Retina (tissue), 1 donor: Measurements from ENCODE around the gene ST13.
"Not testable (repeated sequence)": the region's sequence is repeated elsewhere in the genome, so short reads cannot be mapped to it uniquely, and the experiment has no call there.

ENCODE experiments used
- DNase-seq: peaks from one replicate; pipeline ENCODE4 v3.0.0-alpha.2; 2016

Gene ST13

DNA sequence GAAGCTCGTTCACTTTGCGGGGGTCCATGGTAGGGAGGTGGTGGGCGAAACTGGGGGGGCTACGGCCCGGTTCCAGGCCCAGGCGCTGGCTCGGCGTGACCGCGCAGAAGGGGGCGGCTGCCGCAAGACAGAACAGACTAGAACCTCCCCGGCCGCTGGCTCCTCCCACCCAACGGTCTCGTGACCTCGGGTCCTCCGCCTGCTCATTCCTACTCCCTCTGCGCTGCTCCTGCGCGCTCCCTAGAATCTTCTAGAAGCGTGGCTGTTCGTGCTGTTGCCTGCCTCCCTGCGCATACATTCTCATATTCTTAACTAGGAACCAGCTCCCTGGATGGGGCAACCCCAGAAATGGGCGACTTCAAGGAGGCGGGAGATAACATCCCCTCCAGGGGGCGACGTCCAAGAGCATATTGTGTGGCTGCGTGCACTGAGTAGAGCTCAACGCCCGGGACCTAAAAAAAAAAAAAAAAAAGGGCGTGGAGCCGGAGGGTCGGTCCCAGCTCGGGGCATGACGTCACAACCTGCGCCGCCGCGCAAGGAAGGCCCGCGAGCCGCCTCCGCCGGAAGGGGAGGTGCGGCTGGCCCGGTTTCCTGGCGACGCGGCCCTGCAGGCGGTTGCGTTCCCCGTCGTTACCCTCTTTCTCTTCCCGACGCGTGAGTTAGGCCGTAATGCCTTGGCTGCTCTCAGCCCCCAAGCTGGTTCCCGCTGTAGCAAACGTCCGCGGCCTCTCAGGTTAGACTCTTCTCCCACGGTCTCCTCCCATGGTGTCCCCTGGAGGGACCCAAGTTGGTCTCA lies at the start of gene ST13, which contains the start of gene XPNPEP3:
TSS of gene ST13 (minus strand) at position 127 of the 796 bp plus-strand sequence. CDS start at position 28, 99 bp downstream.
TSS of gene XPNPEP3 (plus strand) at position 636 of the 796 bp plus-strand sequence. CDS start at position 670, 34 bp downstream.
- DNase-seq = peak; percentile 100

DNA sequence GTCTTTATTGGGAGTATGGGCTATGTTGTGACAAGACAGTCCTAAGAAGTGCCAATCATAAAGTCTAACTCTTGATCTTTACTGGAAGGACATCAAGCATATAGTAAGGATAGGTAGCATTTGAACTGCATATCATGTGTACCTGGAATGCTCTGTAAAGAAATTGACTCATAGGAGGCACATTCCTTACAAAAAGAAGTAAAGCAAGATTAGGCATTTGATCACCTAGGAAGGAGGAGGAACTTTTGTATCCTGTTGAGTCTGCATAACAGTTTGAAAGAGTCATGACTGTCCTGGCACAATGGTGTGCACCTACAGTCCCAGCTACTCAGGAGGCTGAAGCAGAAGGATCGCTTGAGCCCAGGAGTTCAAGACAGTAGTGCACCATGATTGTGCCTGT lies 47.7 kb upstream of the ST13 start:
- no peak for DNase-seq

- peak; percentile 19 for DNase-seq
Measured at GRCh38 chr22:40898850-40899357, 42.5 kb upstream of the ST13 start.

GRCh38 chr22:40894417-40894816 lies 38.0 kb upstream of the ST13 start:
- DNase-seq = no peak

GRCh38 chr22:40890881-40891280 lies 34.4 kb upstream of the ST13 start:
- no peak for DNase-seq

- no peak for DNase-seq
Measured at GRCh38 chr22:40889116-40889515, 32.7 kb upstream of the ST13 start.

DNA sequence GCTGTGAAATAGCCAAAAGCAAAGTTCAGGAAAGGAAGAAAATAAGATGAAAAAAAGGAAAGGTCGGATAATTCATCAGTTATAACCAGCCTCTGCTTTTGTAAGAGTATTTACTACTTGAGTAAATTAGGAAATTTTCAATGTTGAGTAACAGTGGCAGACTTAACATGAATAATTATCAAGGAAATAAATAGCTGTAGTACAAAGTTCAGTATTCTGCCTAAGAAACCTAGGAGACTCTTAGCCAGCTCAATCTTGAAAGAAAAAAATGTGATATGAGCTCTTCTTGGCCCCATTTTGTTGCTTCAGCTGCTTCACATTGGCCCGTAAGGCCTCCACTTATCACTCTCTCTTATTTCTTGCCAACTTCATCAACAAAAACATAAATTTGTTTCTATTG lies 22.5 kb upstream of the ST13 start:
- no peak for DNase-seq

DNA sequence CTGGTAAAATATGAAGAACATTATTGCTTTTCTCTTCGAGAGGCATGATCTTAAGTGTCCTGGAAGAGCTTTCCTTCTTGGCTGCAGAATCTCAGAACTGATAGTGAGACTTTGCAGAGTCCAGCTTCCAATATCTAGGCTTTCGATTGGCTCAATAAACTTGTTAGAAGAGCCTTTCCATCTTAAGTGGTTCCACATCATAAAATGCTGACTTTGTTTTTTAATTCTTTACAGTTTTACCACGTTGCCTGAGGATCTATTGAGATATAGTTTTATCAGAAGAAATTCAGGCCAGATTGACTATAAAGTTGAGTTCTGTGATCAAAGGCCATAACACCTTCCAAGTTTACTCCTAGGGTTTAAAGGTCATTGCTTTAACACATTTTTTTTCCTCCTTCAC lies 21.0 kb upstream of the ST13 start:
- no peak for DNase-seq

- no peak for DNase-seq
Measured at GRCh38 chr22:40876907-40877306, 20.5 kb upstream of the ST13 start.

- DNase-seq = no peak
Measured at GRCh38 chr22:40875111-40875510, 18.7 kb upstream of the ST13 start.

DNA sequence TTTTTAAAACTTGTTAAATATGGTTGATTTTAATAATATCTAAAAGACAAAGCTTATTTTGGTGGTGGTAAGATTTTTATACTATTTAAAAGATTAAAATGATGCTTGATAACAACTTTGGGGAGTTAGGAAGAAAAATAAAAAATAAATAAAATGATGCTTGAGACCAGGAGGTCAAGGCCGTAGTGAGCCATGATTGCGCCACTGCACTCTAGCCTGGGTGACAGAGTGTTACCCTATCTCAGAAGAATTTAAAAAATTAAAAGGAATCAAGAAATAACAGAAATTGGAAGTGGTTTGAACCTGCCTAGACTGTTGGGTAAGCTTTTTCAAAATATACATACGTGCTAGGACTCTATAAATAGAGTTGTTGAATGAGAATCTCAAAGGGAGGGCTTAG lies 17.6 kb upstream of the ST13 start:
- DNase-seq = no peak

GRCh38 chr22:40868379-40868778 lies 11.9 kb upstream of the ST13 start:
- not testable (repeated sequence) for DNase-seq

- no peak for DNase-seq
Measured at GRCh38 chr22:40867109-40867508, 10.7 kb upstream of the ST13 start.

DNA sequence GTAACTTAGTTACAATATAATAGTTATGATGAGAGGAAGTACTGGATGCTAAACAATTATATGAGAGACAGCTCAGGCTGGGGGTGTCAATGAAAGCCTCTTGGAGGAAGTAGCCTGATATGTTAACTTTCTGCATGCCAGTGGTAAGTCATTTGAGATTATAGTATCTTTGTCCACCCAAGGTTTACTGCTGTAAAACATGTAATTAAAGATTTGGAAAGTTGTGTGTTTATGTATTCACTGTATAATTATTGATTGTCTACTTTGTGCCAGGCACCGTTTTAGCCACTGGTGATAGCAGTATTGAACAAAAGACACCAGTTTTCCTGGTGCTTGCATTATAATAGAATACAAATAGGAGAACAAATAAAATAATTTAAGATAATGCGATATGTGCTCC lies 6.1 kb upstream of the ST13 start:
- DNase-seq = no peak

GRCh38 chr22:40862013-40862412 lies 5.6 kb upstream of the ST13 start, which contains the start of gene DNAJB7:
Gene DNAJB7 (minus strand): TSS chr22:40862113. CDS start chr22:40861994, 119 bp downstream.
- DNase-seq = no peak

DNA sequence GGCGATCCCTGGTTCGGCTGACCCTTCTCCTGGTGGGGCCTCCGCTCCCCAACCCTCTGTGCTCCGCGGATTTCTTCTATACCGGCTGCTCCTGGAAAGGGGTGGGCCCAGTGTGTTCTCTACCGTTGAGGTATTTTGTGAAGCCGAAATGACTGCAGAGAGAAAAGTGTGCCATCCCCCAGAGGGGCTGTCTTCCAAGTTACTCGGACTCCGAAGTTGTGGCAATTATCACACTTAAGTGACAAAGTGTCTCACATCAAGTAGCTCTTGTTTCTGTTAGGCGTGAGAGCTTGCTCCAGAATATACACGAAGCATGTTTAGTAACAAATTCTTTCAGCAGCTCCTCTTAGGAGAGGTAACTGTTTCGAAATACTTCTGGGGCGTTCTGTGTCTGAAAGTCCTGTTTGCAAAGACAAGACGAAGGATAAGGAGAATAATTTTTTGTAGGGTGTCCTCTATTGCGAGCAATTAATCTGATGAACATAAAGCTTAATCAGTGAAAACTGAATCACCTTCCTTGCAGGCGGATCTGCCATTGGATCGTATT lies 943 bp upstream of the ST13 start:
- DNase-seq = no peak

DNA sequence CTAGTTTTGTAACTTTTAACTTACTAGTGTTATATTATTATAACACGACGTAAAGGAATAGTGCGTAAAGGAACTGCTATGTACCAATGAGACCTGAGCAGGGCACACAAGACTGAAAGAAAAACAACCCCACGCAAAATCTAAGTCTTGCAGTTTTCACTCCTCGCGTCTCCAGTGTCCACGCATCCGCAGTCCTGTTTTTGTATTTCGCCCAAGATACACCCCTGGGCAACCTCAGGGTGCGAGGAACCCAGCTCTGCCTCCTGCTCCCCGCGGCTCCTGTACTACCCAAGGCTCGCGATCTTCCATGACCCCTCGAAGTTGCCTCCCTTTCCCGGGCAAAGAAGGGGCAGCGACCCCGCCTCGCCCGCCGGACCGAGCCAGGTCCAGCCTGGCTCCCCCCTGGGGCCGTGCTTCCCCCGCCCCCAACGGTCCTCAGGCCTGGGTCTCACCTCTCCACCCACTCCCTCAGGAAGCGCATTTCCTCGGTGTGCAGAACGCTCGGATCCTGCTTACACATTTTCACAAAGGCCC lies 393 bp downstream of the ST13 start:
- DNase-seq = peak; percentile 85

DNA sequence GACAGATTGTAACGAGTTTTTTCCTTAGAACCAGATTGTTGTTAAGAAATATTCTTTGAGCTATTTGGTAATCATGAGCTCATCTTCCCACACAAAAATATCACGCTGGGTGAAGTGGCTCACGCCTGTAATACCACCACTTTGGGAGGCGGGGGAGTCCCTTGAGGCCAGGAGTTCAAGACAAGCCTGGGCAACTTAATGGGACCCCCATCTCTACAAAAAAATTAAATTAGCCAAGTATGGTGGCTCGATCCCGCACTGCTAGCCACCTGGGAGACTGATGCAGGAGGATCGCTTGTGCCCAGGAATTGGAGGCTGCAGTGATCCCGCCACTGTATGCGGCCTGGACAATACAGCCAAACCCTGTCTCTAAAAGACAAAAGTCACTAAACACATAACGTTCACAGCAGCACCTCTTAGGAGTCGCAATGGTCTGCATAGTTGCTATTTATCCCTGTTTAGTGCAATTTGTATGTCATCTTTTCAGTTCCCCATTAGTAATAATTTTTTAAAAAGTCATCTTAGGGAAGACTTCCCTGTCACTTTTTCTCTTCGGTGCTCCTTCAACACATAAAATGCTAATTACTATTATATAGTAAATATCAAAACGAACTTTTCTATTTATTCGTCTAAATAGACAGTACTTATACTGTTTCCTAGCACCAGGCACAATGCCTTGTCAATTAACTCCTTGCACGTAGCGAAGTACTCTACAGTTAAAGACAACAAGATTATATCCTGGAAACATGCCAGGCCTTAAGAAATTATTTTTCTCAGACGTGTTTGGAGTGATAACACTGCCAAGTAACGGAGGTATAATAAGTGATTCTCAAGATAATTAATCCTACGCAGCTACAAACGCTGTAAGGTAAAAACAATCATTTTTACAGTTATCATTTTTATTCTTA lies 1.1 kb downstream of the ST13 start:
- DNase-seq = no peak

GRCh38 chr22:40853961-40854360 lies 2.5 kb downstream of the ST13 start:
- no peak for DNase-seq

DNA sequence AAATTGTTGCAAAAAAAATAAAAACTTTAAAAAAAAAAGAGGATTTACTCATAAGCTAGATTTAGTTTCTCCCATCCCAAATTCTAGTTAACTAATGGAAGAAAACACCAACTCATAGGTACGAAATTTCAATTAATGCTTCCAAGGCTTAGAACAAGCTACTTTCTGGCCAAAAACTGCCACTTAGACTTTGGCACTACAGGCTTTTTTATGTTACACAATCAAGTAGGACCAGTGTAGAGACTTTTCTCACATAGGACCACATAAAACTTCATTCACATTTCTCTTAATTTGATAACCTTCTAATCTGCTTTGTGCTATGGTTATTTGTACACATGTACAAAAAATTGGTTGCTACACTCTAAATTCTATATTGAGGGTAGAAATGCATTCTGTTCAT lies 3.1 kb downstream of the ST13 start:
- no peak for DNase-seq

DNA sequence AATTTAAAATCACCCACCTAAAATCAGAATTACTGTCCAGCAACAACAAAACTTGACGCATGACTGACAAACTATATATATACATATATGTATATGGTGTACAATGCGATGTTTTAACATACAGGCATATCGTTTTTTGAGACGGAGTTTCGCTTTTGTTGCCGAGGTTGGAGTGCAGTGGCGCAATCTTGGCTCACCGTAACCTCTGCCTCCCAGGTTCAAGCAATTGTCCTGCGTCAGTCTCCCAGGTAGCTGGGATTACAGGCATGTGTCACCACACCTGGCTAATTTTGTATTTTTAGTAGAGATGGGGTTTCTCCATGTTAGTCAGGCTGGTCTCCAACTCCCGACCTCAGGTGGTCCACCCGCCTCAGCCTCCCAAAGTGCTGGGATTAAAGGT lies 10.6 kb downstream of the ST13 start:
- DNase-seq = not testable (repeated sequence)

DNA sequence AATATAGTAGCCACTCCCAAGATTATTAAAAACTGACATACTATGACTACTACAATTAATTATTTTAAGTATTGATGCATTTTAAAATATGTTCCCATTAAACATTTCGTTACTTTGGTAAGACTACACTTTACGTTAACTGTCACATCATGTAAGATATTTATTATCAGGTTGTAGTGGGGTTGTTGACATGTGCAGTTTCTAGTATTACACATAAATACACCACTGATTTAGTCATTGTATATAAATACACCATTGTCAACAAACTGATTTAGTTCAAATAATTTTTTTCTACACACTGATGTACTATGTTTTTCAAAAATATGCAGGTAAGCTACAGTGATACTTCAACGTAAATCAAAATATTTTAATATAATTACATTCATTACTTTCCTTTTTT lies 11.5 kb downstream of the ST13 start:
- no peak for DNase-seq

GRCh38 chr22:40838486-40838885 lies 18.0 kb downstream of the ST13 start:
- DNase-seq = no peak
